ENCODE results near the gene PNPLA8. TPM values are rescaled to one million over a fixed set of nuclear protein-coding genes. Genes with fewer than 3 reads are reported as not detected.
A peak's percentile ranks its signal among the peaks of the same experiment; 100 is the strongest.
"Not testable (repeated sequence)": the region's sequence is repeated elsewhere in the genome, so short reads cannot be mapped to it uniquely, and the experiment has no call there.

Gene PNPLA8
- total RNA-seq, 1 experiment from 2014 or later, result 21.2 TPM

- no peak for DNase-seq (ENCODE audit: low read depth)
These were observed 3.4 kb upstream of the PNPLA8 start for GRCh38 chr7:108529341-108529740.

DNA sequence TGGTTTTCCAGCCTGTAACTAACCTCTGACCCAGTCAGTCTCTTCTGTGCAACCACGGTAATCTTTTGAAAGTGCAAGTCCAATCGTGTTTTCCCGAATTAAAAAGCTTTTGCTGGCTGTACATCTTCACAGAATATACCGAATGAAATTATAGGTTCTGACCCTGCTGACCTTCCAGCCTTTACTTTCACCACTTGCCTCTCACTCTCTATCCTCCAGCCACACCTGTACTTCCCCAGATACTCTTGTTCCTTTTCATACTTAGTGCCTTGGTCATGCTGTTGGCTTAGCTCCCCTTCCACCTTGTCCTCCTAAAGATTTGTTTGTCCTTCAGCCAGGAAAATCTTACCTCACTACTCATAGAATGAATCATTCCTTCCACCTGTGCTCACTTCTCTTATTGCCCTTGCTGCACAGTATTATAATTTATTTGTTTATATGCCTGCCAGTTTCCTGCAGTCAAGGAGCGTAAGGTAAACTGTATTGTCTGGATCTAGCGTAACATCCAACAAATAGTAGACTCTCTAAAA, 2.3 kb upstream of the PNPLA8 start:
- DNase-seq (ENCODE audit: low read depth), result no peak

DNA sequence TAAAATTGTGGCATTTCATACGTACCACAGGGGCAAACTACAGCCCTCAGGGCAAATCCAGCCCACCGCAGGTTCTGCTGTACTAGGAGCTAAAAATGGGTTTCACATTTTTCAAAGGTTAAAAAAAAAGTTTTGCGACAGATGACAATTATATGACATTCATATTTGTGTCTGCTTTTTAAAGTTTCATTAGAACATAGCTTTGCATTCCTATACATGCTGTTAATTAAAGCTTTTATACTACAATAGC, 758 bp upstream of the PNPLA8 start:
- DNase-seq (ENCODE audit: low read depth), result no peak

GRCh38 chr7:108525327-108525984, 479 bp downstream of the PNPLA8 start:
- DNase-seq (ENCODE audit: low read depth), result peak; percentile 87

DNA sequence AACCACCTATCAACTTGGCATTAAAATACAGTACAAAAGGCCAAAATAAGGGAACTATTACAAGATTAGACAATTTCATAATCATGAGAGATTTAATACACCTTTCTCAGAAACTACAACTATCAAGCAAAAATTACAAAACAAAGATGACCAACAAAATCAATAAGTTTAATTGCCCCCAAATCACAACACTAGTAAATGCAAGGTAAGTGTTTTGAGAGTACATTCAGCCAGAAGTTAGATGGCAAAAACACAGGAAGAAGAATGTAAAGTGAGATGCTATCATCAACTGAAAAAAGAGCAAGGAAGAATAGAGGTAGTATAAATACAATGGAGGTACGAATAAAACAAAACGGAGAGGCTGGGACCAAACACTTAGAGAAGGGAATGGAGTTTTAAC, 3.2 kb downstream of the PNPLA8 start:
- DNase-seq (ENCODE audit: low read depth), result no peak

DNA sequence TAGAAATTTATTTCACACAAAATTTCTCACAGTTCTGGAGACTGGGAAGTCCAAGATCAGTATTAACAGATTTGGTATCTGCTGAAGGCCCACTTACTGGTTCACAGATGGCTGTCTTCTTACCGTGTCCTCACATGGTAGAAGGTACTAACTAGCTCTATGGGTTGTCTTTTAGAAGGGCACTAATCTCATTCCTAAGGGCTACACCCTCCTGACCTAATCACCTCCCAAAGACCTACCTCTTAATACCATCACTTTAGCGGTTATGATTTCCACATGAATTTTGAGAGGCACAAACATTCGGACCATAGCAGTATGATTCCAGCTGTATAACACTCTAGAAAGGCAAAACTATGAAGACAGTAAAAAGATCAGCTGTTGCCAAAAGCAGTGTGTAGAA, 8.0 kb downstream of the PNPLA8 start:
- DNase-seq (ENCODE audit: low read depth), result no peak

DNA sequence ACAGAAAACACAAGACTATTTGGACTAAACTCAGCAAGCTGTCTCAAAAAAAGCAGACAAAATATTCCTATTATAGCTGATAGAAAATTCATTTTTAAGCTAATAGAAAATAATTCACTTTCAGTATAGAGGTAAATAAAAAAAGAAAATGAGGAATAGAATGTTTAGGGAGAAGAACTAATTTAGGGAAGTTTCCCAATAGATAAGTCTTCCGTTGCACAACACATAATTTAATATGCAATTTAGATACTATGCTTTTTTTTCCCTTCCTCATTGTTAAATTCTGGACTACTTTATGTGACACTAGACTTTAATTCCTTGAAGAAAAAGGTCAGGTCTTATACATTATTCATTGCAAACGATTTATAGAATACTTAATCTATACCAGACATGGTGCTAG, 10.3 kb downstream of the PNPLA8 start:
- no peak for DNase-seq (ENCODE audit: low read depth)

GRCh38 chr7:108515013-108515412, 10.9 kb downstream of the PNPLA8 start:
- DNase-seq (ENCODE audit: low read depth), result no peak

GRCh38 chr7:108511939-108512338, 14.0 kb downstream of the PNPLA8 start:
- DNase-seq (ENCODE audit: low read depth), result no peak

DNA sequence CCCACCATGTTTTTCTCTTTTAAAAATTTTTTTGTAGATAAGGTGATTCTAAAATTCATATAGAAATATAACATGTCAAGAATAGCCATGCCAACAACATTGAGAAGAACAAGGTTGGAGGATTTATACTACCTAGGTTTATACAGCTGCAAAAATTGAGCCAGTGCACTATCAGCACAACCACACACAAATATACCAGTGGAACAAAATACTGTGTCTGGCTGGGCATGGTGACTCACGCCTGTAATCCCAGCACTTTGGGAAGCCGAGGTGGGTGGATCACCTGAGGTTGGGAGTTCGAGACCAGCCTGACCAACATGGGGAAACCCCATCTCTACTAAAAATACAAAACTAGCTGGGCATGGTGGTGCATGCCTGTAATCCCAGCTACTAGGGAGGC, 21.4 kb downstream of the PNPLA8 start:
- DNase-seq (ENCODE audit: low read depth), result not testable (repeated sequence)

DNA sequence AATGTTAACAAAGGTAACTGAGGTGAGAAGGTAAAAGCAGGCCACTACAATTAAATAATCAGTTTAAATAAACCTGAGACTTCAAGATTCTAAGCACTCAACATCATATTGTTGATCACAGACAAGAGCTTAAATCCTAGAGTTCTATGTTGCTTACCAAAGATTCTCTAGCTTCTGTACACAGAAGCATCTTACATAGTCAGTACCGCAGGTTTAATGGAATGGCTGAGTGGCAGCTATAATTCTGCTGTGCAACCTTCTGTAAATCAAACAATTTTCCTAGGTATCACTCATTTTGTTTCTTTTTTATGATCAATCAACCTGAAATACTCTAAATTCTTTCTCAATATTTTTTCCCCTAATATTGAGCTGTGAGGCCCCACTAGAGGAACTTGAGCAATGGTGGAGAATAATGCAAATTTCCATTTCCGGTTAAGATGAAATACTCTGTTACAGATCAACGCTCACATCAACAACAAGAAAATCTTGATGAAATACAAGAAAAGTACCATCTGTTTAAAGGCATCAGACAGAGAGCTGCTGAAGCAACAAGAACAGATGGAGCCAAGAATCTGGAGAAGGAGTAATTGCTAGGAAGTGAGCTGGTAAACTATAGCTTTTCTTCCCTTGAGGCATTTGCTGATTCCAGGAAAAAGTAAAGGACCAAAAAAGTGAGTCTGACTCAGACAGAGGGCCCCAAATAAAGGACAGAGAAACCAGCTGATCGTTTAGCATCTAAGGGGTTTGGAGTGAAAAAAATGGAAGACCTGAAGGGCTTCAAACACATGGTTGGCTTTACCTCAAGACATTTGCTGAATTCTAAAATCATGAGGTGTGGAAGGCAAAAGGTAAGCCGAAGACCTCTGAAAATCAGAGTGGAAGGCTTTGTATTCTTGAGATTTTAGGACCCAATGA, 22.6 kb downstream of the PNPLA8 start:
- DNase-seq (ENCODE audit: low read depth), result no peak

GRCh38 chr7:108499566-108499965, 26.4 kb downstream of the PNPLA8 start:
- no peak for DNase-seq (ENCODE audit: low read depth)

- DNase-seq (ENCODE audit: low read depth), result no peak
These were observed 27.5 kb downstream of the PNPLA8 start for GRCh38 chr7:108498481-108498880.

- peak; percentile 48 for DNase-seq (ENCODE audit: low read depth)
These were observed 28.7 kb downstream of the PNPLA8 start for GRCh38 chr7:108497082-108497725.

DNA sequence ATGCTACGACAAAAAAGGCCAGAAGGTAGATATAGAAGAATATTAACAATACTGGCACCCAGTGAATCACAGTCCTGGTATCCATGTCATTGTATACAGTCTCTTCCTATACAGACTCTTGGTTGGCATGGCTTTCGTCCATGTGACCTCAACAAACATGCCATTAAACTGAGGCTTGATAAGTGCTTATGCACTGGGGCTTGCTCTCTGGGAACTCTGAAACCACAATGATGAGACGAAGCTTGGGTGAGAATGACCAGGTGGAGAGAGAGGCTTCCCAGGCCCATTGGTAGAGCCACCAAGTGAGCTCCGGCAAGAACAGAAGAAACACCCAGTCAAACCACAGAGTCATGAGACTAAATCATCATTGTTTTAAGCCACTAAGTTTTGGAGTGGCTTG, 33.2 kb downstream of the PNPLA8 start:
- peak; percentile 72 for DNase-seq (ENCODE audit: low read depth)

DNA sequence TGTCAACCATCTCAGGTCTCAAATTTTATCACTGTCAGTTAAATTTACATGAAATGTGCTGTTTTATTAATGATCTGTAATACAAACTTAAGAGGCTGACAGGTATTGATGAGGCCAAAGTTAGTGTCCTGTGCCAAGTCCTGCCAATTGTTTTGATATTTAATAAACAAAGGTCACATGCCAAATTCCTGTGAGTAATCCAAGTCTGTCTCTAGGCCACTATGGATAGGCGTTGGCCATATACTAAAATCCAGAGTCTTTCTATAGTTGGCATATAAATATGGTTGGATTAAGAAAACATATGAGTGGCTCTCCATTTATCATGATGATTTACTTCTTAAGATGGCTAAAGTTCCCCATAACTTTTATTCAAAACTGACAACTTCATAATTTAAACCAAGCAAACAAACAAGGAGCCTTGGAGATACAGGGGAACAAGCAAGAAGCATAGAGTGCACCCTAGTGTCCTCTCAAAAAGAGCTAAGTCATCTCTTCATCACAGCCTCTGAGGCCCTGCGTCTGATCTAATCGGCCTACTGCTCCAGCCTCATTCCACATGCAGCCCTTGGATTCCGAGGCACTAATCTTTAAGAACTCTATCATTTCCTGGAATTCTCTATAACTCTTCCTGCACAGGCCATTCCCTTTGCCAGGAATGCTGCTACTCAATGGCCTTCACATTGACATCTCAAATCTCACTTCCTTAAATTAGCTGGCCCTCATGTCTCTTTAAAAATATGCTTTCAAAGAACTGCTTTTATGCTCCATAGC, 37.0 kb downstream of the PNPLA8 start:
- no peak for DNase-seq (ENCODE audit: low read depth)

- no peak for DNase-seq (ENCODE audit: low read depth)
These were observed 38.3 kb downstream of the PNPLA8 start for GRCh38 chr7:108487646-108488045.

DNA sequence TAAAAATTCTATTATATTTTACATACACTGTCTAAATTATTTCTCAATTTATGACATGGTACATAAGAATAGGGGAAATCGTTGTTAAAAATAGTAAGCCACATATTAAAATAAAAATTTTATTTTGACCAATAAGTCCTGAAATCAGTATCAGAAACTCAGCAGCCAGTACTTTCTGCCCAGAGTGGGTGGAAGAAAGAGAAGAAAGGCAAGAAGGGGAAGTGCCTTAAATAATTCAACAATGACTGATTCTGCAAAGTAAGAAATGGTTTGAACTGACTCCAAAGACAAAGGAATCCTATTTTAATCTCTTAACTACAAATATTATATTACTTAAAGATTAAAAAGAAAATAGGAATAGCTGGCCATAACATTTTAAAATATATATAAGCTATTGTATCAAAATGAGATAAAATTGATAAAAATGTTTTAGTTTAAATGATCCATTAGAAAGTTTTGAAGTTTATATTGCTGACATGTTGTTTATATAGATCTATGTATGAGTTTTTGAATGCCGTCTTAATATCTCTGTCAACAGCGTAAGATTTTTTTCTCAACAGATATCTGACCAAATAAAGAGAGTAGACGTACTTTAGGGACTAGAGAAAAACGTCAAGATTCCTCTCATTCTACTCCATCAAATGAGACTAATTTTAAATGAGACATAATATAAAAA, 39.5 kb downstream of the PNPLA8 start:
- peak; percentile 11 for DNase-seq (ENCODE audit: low read depth)

DNA sequence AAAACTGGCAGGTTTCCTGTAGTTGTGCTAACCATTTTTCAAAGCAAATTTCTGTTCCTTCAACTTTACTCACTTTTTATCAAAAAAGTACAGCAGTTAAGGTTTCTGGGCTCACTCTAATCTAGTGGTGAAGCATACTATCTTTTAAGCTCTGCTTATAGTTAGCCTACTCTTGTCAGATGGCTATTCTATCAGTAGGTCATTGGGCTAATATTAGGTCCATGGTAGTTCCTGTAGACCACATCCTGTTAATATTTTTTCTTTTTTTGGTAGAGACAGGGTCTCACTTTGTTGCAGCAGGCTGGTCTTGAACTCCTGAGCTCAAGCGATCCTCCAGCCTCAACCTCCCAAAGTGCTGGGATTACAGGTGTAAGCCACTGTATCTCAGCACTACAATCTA, 41.8 kb downstream of the PNPLA8 start:
- no peak for DNase-seq (ENCODE audit: low read depth)

DNA sequence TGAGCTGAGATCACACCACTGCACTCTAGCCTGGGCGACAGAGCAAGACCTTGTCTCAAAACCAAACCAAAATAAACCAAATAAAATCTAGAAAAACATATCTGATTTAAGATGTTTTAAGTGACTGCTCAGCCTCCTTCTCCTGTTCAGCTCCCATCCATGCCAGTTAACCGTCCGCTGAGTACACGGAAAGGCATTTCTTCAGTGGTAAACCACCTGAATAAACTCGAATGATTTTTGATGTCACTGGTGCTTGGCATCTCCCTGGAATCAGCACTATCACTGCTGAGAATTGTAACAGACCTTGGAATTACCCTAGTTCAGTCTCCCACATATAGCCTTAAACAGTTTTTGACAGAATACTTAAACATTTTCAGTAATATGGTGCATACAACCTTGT, 45.6 kb downstream of the PNPLA8 start:
- no peak for DNase-seq (ENCODE audit: low read depth)

- no peak for DNase-seq (ENCODE audit: low read depth)
These were observed 46.2 kb downstream of the PNPLA8 start for GRCh38 chr7:108479751-108480150.
